Fibroblast of lung (primary cell): ENCODE results near the gene XPNPEP2. TPM values are rescaled to one million over a fixed set of nuclear protein-coding genes. Genes with fewer than 3 reads are reported as not detected.
A peak's percentile ranks its signal among the peaks of the same experiment; 100 is the strongest.

ENCODE experiments used
- DNase-seq, 2 donors: peaks; one replicate each; pipeline versions ENCODE4 v3.0.0 to v3.0.0-alpha.2; 2010; ENCODE audit warnings: low read depth in 2 of 2
- H2AFZ ChIP-seq: 2 replicates; pipeline ENCODE4 v1.5.1; 2012; ENCODE audit warnings: low read length, control low read depth, inconsistent platforms
- H3K27ac ChIP-seq: 2 replicates; pipeline ENCODE4 v1.5.1; 2011; ENCODE audit warnings: low read length, control low read depth; ENCODE audit not compliant: insufficient read depth
- H3K27me3 ChIP-seq: 2 replicates; pipeline ENCODE4 v1.5.1; 2011; ENCODE audit warnings: mild to moderate bottlenecking, low read length; ENCODE audit not compliant: control insufficient read depth, insufficient read depth
- H3K36me3 ChIP-seq: 2 replicates; pipeline ENCODE4 v1.5.1; 2011; ENCODE audit warnings: low read length; ENCODE audit not compliant: control insufficient read depth, insufficient read depth
- H3K4me1 ChIP-seq: 2 replicates; pipeline ENCODE4 v1.5.1; 2011; ENCODE audit warnings: low read length; ENCODE audit not compliant: control insufficient read depth, insufficient read depth; ENCODE audit errors: extremely low read depth
- H3K4me2 ChIP-seq: 2 replicates; pipeline ENCODE4 v1.5.1; 2011; ENCODE audit warnings: low read length, control low read depth; ENCODE audit not compliant: insufficient read depth; ENCODE audit errors: extremely low read depth
- H3K4me3 ChIP-seq, 4 experiments: fragments of 200-600 bp in 1 of 4; sonication (generic) in 1 of 4; replicated peaks in 1 of 4; 2 replicates each; pipeline ENCODE4 v1.5.1; 2011 to 2016; ENCODE audit warnings: low read length in 4 of 4, low read depth in 3 of 4, mild to moderate bottlenecking in 3 of 4, control low read depth in 2 of 4, inconsistent platforms in 1 of 4, mixed read lengths in 1 of 4; ENCODE audit not compliant: insufficient read depth in 1 of 4; ENCODE audit errors: control extremely low read depth in 1 of 4
- H3K79me2 ChIP-seq: 2 replicates; pipeline ENCODE4 v1.5.1; 2012; ENCODE audit warnings: mild to moderate bottlenecking, low read length, inconsistent platforms; ENCODE audit not compliant: control insufficient read depth, insufficient read depth
- H3K9ac ChIP-seq: 2 replicates; pipeline ENCODE4 v1.5.1; 2011; ENCODE audit warnings: mild to moderate bottlenecking, low read length, control low read depth; ENCODE audit not compliant: insufficient read depth
- H3K9me3 ChIP-seq: 2 replicates; pipeline ENCODE4 v1.5.1; 2012; ENCODE audit warnings: low read depth, low read length; ENCODE audit not compliant: control insufficient read depth, insufficient read depth
- H4K20me1 ChIP-seq: 2 replicates; pipeline ENCODE4 v1.5.1; 2011; ENCODE audit warnings: low read length; ENCODE audit not compliant: control insufficient read depth, insufficient read depth; ENCODE audit errors: extremely low read depth
- CTCF ChIP-seq, 2 donors: IDR thresholded peaks in 1 of 2; conservative IDR thresholded peaks in 1 of 2; 1 replicate in 1 of 2; 2 replicates in 1 of 2; pipeline ENCODE4 v1.5.1; 2011 to 2012; ENCODE audit warnings: low read length in 2 of 2, control low read depth in 1 of 2, inconsistent platforms in 1 of 2, low read depth in 1 of 2, mild to moderate bottlenecking in 1 of 2
- EZH2 ChIP-seq: IDR thresholded peaks from 2 replicates; pipeline ENCODE4 v1.5.1; 2012; ENCODE audit warnings: low read length, control low read depth, mild to moderate bottlenecking; ENCODE audit errors: missing control alignments
- polyA plus RNA-seq, 2 donors: library from polyadenylated mRNA; depleted of rRNA in 1 of 2; stranded (reverse) in 1 of 2; unstranded in 1 of 2; fragments of >200 nt; gene quantifications; 2 replicates each; pipeline ENCODE4 v1.2.1, GENCODE V29; 2011 to 2012; ENCODE audit warnings: missing spikeins in 1 of 2
- total RNA-seq: library from RNA; depleted of rRNA; stranded (reverse); fragments of >200 nt; gene quantifications from 2 replicates; pipeline ENCODE4 v1.2.1, GENCODE V29; 2014

Gene XPNPEP2
- total and polyA plus RNA-seq, 2 donors (not counting 1 experiment from before 2014, with no cell fraction given), result 0.16 to 0.17 TPM

DNA sequence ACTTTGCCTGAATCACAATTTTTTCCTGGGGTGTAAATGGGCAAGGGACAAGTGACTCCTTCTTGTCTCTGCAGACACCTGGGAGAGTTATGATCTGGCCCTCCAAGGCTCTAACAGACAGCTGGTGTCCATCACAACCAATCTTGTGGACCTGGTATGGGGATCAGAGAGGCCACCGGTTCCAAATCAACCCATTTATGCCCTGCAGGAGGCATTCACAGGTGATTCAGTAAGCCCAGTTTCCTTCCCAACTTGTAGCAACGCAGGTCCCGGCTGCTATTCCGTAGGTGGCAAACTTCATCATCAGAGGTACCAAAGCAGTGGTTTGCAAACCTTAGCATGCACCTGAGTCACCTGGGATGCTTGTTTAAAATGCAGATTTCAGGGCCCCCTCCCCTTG, 8.8 kb downstream of the XPNPEP2 start:
- Histone ChIP-seq H3K4me1 (no peaks in the 10 kb centered on the region), H3K36me3 (no peaks in the 10 kb centered on the region), H4K20me1 (no peaks in the 10 kb centered on the region), H2AFZ (no peak overlapping the region), H3K9me3 (no peaks in the 10 kb centered on the region), H3K27ac (no peak overlapping the region), H3K9ac (no peak overlapping the region), H3K27me3 (no peaks in the 10 kb centered on the region), H3K79me2 (no peaks in the 10 kb centered on the region), H3K4me3 (no peak overlapping the region), H3K4me2 (no peak overlapping the region)
- TF ChIP-seq CTCF (conservative IDR thresholded peaks at IDR 0.05 in 1 of 2, IDR thresholded peaks at IDR 0.05 in 1 of 2; ENCODE audit: low read depth in 1 of 2, low read length in 2 of 2), result no peak
- no peak for TF ChIP-seq EZH2
- DNase-seq, result no peak

DNA sequence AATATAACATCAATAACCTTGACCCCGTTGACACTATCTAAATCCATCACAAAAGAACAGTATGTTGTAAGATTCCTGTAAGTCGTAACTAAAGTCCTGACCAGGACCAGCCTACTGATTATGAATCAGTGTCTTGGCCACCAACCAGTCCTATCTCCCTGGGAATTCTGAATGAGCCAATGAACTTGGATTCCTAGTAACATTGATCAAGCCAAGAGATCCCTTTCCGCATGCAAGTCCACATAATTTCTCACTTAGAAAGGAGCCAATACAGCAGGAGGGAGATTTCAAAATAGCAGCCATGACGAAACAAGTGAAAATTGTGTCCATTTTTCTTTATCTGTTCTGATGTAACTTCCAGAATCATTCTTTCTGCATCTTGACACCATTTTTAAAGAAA, 9.5 kb downstream of the XPNPEP2 start:
- no peak overlapping the region for H2AFZ ChIP-seq
- H3K4me1 ChIP-seq, result no peaks in the 10 kb centered on the region
- H3K9me3 ChIP-seq, result no peaks in the 10 kb centered on the region
- no peaks in the 10 kb centered on the region for H3K27me3 ChIP-seq
- TF ChIP-seq CTCF (conservative IDR thresholded peaks at IDR 0.05 in 1 of 2, IDR thresholded peaks at IDR 0.05 in 1 of 2; ENCODE audit: low read depth in 1 of 2, low read length in 2 of 2) (no peak), EZH2 (no peak)
- no peak overlapping the region for H3K9ac ChIP-seq
- H3K79me2 ChIP-seq, result no peaks in the 10 kb centered on the region
- no peak overlapping the region for H3K27ac ChIP-seq
- H3K4me3 ChIP-seq, result no peak overlapping the region
- peak; percentile 86 to 96 for DNase-seq
- H3K4me2 ChIP-seq, result no peak overlapping the region
- no peaks in the 10 kb centered on the region for H3K36me3 ChIP-seq
- H4K20me1 ChIP-seq, result no peaks in the 10 kb centered on the region

DNA sequence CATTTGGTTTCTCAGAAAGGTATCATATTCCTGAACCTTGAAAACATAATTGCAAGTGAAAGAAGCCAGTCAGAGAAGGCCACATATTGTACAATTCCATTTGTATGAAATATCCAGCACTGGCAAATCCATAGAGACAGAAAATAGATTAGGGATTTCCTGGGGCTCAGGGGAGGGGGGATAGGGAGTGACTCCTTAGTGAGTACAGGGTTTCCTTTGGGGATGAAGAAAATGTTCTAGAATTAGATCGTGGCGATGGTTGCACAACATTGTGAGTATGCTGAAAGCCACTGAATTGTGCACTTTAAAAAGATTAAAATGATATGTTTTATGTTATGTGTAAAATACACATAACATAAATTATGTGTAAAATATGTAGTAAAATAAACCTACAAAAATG, 10.3 kb downstream of the XPNPEP2 start:
- Histone ChIP-seq H3K9me3 (no peaks in the 10 kb centered on the region), H3K4me1 (no peaks in the 10 kb centered on the region), H3K4me3 (no peak overlapping the region), H3K27ac (no peak overlapping the region), H2AFZ (no peak overlapping the region), H4K20me1 (no peaks in the 10 kb centered on the region), H3K9ac (no peak overlapping the region), H3K79me2 (no peaks in the 10 kb centered on the region), H3K36me3 (no peaks in the 10 kb centered on the region), H3K4me2 (no peak overlapping the region), H3K27me3 (no peaks in the 10 kb centered on the region)
- TF ChIP-seq CTCF (conservative IDR thresholded peaks at IDR 0.05 in 1 of 2, IDR thresholded peaks at IDR 0.05 in 1 of 2; ENCODE audit: low read depth in 1 of 2, low read length in 2 of 2) (no peak), EZH2 (no peak)
- DNase-seq, result peak in 1 of 2 donors; percentile 65
